Left renal pelvis (tissue), 4 donors: ENCODE measurements around the gene C20orf144. TPM values are rescaled to one million over a fixed set of nuclear protein-coding genes. Genes with fewer than 3 reads are reported as not detected.

Experiments
- DNase-seq, 4 donors: peaks; one replicate each; pipeline ENCODE4 v3.0.0-alpha.2; 2013; ENCODE audit warnings: low read depth in 4 of 4, low spot score in 3 of 4
- polyA plus RNA-seq, 4 donors: library from polyadenylated mRNA; unstranded; fragments of 120-200 nt; gene quantifications; one replicate each; pipeline ENCODE4 v1.2.1, GENCODE V29; 2013; ENCODE audit not compliant: insufficient read length in 4 of 4

The C20orf144 gene
- polyA plus RNA-seq, 4 donors, result 0.19 to 0.45 (median 0.26) TPM

DNA sequence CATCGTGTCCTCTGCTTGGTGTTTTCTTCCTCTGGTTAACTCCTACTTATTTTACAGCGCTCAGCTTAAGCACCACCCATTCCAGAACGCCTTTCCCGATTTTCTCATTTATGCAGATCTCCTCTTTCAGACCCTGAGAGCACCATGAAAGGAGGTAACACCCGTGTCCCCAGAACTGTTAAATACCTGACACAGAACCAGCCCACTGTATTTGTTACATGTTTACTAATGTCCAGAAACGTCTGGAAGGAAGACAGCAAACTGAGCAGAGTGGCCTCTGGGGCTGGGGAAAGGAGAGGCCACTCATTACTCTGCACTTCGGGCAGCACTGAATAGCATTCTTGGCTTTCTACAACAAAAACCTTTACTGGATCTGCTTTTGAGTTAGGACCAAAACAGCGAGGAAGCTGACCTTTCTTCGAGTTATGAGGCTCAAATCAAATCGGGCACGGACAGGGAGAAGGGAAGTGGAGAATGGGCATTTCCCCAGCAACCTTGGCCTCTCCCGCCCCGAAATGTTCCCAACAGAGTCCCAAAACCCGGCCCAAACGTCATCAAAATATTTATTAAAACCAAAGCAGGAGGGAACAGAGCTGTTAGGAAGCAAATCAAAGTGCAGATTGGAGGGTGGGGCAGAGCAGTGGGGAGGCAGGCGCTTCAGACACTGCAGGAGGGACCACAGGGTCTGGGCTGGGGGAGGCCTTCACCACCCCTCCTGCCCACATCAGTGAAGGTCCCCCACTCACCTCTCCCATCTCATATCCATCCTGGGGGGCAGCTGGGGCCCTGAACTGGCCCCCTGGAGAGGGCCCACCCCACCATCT lies 13.2 kb downstream of the C20orf144 start:
- DNase-seq, result no peak

DNA sequence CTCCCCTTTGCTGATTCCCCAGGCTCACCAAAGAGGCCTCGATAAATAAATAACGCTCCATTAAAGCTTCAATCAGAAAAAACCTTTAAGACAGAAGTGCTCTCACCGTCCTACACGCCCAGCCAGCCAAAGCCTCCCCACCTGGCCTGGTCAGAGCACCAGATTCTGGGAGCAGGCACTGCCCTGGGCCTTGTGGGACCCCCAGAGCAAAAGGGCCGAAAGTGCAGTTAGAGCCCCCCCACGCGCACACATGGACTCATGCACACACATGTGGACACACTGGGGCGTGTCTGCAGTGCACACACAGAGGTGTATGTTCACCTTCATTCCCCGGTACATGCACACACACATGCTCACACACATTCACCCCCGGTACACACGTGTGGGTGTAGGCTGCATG lies 14.0 kb downstream of the C20orf144 start:
- no peak for DNase-seq

DNA sequence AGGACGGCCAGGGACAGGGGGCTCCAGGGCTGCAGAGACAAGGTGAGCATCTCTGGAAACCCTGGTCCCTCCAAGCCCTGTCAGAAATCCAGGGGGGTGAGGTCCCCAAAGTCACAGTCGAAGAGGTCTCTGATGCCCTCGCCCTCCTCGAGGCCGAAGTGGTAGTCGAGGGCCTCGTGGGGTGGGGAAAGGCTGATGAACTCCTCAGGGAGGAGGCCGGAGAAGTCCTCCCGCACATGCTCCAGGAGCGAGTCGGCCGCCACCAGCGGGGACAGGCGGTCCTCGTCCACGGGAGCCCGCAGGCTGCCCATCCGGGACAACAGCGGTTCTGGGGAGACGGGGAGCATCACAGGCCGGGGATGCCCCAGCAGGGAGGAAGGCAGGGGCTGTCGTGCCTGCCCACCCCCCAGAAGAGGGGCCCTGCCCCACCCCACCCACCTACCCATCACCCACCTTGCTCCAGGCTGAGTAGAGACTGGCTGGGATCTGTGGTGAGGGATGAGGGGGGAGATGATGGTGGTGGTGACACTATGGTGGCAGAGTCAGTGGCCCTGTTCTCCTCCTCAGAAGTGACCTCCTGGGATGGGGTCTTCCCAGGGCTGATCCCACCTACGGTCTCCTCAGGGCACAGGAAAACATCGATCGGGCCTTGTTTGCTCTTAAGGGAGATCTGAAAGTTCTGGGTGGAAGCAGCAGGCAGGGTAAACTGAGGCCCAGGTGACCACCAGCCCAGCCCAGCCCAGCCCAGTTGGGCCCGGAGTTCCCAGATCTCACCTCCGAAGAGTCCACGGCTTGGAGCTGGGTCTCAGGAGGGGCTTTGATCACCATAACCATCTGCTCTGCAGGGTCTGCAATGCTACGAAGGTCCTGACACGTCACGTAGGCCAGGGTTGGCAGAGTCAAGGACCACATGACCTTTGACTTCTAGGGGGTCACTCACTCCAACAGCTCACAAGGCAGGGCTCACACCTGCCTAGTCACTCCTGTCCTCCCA lies 14.8 kb downstream of the C20orf144 start:
- no peak for DNase-seq

DNA sequence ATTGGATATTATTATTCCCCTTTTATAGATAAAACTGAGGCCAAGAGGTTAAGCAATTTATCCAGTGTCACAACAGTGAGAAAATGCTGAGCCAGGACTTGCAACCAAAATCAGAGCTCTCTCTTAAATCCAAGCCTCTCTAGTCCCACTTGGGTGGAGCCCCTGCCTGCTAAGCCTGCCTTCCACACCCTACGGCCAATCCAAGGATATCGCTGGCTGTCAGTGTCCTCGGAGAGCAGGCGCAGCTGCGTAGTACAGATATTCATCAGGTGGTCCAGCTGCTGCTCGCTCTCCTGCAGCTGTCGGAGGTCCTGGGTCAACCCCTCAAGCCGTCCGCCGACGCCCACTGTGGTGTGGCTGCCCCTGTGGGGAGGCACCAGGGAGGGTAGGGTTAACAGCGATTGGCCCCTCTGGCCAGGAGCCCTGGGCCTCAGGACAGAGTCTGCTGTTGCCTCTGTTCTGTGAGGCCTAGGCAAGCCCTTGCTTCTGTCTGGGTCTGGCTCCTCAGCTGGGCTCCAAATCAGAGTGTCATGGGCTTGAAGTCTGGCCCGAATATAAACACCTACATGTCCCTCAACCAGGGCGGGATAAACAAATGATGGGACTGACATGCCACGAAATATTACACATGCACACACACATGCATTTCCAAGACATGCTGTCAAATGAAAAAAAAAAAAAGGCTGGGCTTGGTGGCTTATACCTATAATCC lies 16.0 kb downstream of the C20orf144 start:
- DNase-seq, result no peak

DNA sequence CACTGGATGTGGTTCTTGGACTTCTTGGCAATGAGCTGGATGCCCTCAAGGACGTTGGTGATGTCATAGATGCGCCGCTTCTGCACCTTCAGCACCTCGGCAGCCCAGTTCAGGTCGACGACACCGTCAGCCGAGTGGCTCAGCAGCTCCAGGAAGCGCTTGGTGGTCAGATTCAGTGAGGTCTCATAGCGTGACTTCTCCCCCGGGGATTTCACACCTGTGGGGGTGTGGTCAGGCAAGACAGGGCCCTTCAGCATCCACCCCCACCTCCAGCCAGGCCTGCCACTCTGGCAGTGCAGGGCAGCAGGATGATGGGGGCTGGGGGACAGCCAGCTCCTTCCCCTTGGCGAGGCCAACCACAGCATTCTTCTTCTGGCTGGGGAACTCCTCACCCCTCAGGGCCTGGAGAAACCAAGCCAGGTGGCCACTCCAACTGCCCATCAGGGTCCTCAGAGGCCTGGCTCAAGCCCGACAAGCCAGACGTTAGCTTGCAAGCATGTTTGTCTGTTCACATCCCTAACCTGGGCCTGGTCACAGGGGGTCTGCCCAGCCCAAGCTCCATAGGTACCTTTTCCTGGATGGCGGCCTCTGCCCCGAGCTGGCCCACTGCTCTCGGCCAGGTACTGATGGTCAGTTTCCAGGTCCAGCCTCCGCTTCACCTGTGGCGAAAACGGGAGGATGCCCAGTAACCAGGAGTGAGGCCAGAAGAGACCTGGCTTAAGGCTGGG lies 17.8 kb downstream of the C20orf144 start:
- DNase-seq, result no peak

DNA sequence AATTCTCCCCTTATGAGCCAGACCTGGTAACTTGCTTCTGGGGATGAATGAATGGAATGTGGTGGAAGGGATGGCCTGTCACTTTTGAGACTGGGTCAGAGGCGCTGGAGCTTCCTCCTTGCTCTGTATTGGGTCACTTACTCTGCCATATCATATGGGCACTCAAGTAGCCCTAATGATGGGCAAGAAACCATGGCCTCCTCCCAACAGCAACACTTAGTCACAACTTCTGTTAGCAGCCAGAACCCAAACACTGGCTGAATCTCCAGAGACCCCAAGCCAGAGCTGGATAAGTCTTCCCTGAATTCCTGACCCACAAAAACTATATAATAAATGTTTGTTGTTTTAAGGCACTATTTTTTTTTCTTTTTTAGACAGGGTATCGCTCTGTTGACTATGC lies 18.6 kb downstream of the C20orf144 start:
- no peak for DNase-seq

DNA sequence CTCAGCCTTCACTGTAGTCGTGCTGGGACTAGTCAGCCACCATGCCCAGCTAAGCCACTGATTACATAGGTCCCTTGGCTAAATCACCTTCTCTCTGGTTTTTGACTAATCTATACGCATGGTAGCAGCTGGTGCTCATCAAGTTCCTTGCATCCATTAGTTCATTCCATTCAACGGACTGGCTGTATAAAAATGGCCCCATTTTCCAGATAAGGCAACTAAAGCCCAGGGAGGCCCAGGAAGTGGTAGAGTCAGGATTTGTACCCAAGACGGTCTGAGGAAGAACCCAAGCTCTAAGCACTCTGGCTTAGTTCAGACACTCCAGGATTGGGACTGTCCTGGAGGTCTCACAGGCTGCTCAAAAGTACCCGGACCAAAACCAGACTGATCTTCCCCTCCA lies 19.2 kb downstream of the C20orf144 start:
- no peak for DNase-seq

DNA sequence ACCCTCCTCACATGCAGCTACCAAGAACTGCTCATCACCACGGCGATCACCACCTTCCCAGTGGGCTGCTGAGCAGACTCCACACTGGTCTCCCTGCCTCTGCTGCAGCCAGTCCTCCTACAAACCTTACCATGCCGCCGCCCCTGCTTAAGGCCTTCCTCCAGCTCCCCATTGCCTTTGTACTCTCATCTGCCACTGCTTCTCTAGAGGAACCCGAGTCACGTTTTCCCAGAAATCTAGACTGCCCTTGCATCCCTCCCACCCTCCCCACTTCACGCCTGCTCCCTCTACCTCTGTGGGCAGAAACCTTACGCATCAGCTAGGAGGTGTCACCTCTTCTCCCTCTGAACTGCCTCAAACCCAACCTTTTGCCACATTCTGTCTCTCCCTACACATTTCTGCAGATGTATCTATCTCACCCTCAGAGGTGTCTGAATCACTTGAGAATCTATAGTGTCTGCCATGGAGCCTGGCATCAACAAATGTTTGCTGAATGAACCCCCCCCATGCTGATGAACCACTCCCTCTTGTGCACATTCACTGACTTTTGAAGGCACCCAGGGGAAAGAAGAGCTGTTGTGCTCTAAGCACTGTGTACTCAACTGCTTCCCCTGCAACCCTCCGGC lies 19.7 kb downstream of the C20orf144 start:
- DNase-seq, result no peak

DNA sequence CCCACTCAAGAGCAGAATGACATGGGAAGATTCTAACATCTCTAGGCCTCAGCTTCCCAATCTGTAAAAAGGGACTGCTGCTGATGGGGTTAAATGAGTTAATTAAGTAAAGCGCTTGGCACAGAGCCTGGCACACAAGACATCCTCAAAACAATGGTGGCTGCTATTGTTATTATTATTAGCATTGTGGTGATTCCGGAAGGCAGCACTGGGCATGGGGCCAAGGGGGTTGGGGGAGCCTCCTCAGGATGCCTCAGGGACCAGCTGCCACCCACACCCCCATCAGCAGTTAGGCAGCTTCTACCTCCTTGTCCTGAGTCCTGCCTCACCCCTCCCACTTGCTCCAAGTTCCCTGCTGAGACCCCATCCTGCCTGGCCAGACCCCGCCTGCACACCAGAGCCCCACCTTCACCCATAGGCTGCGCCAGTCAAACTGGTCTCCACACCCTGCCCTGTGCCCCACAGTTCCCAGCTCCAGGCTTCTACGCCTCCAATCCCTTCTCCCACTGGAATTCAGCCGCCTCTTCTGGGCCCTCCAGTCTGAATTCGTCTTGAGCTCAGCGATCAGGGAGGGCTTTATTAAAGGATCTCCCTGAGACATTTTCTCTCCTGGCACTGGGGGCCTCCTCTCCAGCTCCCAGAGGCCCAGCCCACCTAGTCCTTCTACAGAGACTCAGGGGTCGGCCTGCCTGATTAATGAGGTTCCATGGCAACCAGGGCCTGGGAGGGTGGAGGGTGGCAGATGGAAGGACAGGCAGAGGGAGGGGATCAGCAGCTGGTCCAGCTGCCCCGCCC lies 22.6 kb downstream of the C20orf144 start:
- DNase-seq, result no peak

DNA sequence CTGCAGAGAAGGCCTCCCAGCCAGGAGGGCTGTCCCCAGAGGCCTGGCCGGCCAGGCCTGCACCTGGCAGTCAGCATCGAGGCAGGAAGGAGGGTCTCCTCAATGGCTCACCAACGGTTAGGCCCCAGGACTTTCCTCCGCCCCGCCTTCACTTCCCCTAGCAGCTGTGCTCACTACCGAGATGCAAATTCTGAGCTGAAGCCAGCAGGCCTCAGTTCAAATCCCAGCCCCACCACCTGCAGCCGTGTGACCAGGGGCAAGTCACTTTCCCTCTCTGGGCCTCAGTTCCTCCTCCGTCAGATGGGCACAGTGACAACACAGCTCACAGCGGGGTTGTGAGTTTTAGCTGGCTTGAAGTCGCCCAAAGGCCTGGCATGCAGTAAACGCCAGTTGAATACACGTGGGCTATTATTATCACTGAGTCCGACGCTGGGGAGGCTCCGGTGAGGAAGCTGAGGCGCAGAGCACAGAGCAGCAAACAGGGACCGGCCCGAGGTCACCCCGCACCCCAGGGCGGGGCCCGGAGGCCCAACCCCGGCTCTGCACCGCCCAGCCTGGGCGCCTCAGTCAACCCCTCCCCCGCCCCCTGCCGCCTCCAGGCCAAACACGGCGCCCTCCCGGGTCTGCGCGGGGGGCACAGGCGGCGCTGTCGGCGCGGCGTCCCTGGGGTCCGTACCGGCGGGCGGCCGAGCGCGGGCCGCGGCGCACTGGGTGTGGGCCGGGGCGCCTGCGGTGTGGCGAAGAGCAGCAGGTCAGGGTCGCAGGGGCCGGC lies 23.4 kb downstream of the C20orf144 start:
- no peak for DNase-seq

DNA sequence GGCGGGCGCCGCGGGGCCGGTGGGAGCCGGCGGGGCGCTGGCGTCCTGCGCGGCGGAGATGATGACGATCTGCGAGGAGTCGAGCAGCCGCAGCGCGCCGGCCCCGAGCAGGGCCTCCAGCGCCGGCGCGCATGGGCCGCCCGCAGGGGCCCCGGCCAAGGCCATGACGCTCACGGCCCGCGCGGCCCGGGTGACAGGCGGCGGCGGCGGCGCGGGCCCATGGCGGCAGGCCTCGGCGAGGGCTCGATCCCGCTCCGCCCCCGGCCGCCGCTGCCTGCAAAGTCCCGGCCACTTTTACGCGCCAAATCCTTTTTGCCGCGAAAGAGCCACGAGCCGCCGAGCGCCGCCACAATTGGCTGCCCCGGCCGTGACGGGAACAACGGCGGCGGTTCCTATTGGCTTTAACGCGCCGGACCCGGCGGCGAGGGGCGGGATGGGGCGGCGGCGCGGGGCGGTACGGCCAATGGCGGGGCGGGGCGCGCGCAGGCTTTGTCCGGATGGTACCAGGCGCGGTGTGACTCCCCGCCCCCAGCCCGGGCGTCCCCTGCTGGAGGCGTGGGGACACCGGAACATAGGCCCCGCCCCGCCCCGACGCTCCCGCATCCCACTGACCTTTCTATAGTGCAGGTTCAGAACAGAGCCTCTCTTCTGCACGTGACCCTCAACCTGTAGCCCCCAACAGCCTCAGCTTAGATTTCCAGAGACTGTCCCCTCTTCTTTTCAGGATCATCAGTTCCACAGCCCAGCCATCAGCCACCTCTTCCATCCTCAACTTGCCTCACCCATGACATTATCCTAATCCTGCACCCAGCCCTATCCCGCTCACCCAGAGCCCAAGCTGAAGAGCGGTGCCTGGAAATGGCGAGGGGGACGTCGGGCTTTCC lies 24.2 kb downstream of the C20orf144 start, which contains the start of gene E2F1:
Gene E2F1, minus strand, starts transcription at position 286 of the 884 bp plus-strand sequence. Its CDS starts 121 bp downstream, at position 165.
- peak in 3 of 4 donors; percentile 79 to 82 (median 82) for DNase-seq

DNA sequence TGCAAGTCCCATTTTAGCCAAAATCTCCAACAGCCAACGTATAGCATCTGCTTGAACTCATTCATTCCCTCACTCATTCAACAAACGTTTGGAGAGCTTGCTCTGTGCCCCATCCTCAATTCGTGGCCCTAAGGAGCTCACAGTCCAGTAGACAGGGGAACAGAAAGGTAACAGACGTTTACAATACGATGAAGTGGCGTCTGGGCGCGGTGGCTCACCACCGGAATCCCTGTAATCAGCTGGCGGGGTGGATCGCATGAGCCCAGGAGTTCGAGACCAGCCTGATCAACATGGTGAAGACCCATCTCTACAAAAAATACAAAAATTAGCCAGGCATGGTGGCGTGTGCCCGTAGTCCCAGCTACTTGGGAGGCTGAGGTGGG lies 24.8 kb downstream of the C20orf144 start:
- DNase-seq, result no peak

DNA sequence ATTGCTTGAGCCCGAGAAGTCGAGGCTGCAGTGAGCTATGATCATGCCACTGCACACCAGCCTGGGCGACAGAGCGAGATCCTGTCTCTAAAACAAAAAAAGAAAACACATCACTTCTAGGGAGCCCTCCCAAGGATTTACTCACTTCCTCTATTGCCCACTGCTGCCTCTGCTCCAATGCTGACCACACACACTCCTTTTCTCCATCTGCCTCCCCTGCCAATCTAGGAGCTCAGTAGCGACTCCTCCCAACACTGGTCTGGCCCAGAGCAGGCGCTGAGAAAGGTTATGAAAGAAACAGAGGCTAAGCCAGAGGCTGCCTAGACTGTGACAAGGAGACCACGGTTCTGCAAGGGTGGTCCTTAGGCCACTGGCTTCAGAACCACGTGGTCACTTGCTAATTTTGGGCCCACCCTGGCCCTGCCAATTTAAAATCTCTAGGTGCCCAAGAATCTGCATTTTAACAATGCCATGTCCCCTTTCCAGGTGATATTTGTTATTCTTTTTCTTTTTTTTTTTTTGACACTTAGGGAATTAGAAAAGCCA lies 25.3 kb downstream of the C20orf144 start:
- DNase-seq, result no peak

DNA sequence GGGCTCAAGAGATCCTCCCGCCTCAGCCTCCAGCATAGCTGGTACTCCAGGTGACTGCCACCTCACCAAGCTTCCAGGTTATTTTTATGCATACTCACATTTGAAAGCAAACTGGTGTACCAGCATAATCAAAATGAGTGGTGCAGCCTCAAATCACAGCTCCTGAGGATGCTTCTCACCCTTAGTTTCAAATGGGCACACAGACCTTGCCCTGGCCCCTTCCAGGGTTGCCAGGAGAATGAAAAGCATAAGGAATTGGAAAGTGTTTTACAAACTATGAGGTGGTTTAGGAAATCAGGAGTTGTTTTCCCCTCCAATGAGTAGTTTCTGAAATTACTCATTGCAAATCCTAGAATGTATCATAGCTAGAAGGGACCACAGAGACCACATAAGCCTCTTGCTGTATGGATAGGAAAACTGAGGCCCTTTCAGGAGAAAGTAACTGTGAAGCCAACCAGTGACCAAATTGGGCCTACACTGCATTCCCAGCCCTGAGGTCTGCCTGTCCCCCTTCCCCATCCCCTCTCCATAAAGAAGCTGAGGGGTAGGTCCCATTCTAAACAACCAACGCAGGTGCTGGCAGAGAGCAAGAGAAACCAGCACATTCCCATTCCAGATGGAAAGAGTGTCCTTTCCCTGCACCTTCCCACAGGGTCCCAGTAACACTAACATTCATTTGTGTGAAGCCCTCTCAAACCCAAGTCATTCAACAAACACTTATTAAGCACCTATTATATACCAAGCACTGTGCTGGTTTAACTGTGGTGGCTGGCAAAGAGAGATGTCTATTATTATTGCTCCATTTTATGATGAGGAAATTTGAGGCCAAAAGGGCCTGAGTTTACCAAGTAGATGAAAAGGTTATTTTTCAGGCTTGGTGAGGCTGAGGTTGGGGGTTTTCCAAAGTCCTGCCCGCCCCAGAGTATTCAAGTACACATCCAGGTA lies 26.1 kb downstream of the C20orf144 start:
- no peak for DNase-seq

DNA sequence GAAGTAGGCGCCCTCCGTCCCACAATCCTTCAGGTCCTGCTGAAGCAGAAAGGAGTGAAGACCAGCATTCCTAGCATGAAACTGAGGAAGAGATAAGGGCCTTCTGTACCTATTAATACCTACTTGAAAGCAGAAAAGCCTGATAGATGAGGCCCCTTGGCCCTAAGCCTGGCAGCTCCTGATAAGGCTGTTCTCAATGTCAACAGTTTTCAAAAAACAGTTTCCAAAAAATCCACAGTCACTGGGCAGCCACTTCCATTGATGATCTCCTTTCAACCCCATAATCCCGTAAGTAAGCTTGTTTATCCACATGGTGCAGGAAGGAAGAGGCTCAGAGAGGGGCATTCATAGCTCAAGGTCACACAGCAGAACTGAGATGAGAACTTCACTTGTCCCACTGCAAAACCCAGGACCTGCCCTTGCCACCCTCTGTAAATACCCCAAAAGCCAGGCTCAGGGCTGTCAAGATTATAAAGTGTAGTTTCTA lies 26.9 kb downstream of the C20orf144 start:
- no peak for DNase-seq

DNA sequence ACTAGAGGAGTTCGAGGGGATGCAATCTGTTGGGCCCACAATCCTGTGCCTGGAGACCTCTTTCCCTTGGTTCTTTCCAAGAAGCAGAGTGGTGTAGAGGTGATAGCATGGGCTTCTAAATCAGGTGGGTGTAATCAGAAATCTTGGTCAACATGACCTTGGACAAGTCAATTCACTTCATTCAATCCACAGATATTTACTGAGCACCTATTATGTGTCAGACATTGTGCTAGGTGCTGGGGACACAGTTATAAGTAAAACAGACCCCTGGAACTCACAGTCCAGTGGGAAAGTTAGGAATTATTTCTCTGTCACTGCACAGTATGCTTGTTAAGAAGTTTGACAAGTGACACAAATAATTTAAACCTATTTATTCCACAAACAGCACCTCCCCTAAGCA lies 27.4 kb downstream of the C20orf144 start:
- DNase-seq, result no peak
